ENCODE results near the gene MPZL3.
A peak's percentile ranks its signal among the peaks of the same experiment; 100 is the strongest.

The MPZL3 gene, protein sequence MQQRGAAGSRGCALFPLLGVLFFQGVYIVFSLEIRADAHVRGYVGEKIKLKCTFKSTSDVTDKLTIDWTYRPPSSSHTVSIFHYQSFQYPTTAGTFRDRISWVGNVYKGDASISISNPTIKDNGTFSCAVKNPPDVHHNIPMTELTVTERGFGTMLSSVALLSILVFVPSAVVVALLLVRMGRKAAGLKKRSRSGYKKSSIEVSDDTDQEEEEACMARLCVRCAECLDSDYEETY

DNA sequence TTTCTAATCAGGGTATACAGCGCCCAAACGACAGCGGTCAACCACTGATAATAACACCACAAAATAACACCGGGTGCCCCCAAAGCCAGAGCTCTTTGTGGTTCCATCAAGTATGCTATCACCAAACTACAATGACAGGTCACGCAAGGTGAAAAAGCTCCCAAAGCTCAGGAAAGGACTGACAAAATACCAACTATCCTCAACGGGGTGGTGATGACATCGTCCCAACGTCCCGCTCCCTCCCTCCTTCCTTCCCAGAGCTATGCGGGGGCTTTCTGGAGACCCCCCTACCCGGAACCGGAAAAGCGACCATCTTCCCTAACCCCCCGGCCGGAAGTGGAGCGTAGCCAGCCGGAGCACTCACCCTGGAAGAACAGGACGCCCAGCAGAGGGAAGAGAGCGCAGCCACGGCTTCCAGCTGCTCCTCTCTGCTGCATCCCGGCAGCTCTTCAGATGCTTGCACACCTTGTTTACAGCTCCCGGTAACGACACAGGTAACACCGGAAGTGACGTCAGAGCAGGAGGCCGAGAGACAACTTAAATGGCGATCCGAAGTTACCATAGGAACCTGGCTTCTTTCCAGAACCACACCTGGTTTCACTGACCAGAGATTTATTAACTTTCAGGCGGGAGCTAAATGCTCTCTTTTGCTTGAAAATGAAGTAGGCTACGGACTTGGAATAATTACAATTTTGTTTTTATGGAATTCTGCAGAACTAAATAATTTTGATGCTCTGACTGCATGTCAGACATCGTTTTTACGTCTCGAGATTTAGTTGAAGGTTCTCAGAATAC, at the start of gene MPZL3:
Gene MPZL3, minus strand, starts transcription at position 508 of the 795 bp plus-strand sequence. Its CDS starts 71 bp downstream, at position 437.
- TF ChIP-seq, protein P1, sequence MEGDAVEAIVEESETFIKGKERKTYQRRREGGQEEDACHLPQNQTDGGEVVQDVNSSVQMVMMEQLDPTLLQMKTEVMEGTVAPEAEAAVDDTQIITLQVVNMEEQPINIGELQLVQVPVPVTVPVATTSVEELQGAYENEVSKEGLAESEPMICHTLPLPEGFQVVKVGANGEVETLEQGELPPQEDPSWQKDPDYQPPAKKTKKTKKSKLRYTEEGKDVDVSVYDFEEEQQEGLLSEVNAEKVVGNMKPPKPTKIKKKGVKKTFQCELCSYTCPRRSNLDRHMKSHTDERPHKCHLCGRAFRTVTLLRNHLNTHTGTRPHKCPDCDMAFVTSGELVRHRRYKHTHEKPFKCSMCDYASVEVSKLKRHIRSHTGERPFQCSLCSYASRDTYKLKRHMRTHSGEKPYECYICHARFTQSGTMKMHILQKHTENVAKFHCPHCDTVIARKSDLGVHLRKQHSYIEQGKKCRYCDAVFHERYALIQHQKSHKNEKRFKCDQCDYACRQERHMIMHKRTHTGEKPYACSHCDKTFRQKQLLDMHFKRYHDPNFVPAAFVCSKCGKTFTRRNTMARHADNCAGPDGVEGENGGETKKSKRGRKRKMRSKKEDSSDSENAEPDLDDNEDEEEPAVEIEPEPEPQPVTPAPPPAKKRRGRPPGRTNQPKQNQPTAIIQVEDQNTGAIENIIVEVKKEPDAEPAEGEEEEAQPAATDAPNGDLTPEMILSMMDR (conservative IDR thresholded peaks at IDR 0.05): no peak
- no peak for TF ChIP-seq ZFX (IDR thresholded peaks at IDR 0.05)
- peak within 1 kb of the TSS; percentile 79 for H3K27ac ChIP-seq

DNA sequence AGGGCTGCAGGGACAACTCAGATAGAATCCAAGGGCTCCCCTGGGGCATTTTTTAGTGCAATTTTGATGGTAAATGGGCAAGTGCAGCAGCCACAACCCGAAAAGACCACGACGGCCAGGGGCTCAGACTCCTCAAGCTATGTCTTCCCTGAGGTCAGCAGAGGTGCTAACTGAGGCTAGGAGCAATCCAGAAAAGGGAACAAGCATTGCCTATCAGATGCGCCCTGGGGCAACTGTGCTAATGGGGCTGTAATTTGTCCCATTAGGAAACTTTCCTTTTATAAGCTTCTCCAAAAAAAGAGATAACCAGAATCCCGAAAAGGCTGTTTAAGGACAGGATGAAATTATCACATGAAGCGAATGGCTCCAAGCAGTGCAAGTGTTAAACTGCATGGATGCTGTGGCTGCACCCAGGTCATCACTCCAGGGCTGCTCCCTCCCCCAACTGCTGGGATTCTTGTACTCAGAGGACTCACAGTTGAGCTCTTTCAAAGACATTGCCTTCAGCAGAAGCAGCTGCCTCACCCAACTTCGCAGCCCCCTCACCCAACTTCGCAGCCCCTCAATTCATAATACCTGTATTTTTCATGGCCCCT, 49.5 kb upstream of the MPZL3 start:
- TF ChIP-seq ZFX (IDR thresholded peaks at IDR 0.05): no peak
- TF ChIP-seq, protein P1 (conservative IDR thresholded peaks at IDR 0.05): no peak
- no peak overlapping the region for H3K27ac ChIP-seq

DNA sequence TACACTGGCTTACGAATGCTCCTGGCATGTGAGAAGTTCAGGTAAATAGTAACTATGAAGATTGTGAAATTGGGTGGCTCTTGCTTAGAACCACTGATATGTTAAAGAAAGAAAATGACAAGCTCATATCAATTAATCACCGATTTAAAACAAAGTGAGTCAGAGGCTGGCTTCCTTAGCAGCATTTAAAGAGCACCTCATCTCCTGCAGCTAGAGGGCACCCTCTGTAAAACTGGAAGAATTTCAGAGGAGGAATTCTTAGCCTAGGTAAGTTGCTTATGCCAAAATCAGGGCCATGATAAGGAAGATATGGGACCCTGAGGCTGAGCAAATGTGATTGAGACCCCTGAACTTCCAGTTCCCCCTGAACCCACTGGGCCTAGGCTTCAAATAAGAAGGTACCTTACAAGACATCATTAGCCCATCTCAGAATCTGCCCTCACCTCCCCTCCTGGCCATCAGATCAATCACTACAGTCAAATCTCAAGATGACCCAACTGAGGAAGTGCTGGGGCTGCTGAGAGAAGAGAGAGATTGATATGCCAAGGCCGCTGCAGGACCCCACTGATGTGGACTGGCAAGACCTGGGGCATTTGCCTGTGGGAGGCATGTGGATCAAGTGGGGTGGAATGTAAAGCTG, 43.8 kb upstream of the MPZL3 start:
- TF ChIP-seq ZFX (IDR thresholded peaks at IDR 0.05): no peak
- TF ChIP-seq, protein P1 (conservative IDR thresholded peaks at IDR 0.05): peak; percentile 78
- H3K27ac ChIP-seq: no peak overlapping the region

DNA sequence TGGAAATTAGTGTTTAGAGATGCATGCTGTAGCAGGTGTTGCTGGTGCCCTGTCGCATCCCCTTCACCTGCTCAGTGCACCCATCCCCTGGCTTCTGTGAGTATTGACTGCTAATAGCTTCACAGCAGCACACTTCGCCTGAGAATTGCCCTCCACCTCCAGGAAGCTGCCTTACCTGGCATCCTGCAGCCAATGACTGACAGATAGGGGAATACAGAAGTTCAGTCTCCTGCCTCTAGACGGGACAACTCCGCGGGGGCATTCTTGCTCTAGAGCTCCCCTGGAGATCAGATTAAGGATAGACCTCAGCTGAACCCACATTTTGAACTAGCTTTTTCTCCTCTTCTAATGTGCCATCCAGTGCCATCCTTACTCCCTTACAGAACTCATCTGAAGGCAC, 43.0 kb upstream of the MPZL3 start:
- H3K27ac ChIP-seq: no peak overlapping the region
- TF ChIP-seq, protein P1 (conservative IDR thresholded peaks at IDR 0.05): no peak
- TF ChIP-seq ZFX (IDR thresholded peaks at IDR 0.05): no peak

DNA sequence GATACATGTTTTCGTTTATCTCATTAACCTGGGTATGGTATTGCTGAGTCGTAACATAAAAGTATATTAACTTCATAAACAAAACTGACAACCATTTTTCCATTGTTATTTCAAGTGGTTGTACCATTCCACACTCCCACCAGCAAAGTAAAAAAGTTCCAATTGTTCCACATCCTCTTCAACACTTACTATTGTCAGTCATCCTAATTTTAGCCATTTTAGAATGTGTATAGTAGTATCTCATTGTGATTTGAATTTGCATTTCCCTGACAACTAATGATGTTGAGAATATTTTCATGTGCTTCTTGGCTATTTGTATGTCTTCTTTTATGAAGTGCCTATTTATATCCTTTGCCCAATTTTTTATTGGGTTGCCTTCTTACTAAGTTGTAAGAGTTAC, 41.9 kb upstream of the MPZL3 start:
- no peak overlapping the region for H3K27ac ChIP-seq
- TF ChIP-seq, protein P1 (conservative IDR thresholded peaks at IDR 0.05): no peak
- no peak for TF ChIP-seq ZFX (IDR thresholded peaks at IDR 0.05)

DNA sequence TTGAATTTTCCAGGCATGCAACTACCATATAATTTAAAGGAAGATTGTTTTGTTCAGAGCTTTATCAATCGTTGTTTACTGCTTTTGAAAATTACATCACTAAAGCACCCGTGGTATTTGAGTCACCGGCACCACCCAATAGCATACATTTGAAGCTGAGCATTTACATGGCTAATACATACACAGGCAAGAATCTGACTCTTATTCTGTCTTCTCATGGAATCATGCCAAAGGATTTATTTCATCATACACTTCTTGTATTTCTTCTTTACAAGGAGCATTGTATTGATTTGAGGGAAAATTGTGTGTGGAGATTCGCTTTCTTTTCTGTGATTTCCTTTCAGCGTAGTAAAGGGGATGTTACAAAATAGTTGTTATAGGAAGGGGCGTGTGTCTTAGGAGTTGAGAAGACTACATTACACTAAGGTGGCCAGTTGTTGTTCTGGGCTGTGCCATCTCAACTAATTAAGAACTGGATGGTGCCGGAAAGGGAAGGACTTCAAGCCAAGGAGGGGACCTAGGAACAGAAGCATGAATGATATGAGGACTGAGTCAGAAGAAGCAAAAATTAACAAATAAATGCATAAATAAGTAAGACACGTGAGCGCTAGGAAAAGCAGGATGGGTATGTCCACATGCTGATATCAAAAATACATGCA, 39.4 kb upstream of the MPZL3 start:
- H3K27ac ChIP-seq: no peak overlapping the region
- TF ChIP-seq, protein P1 (conservative IDR thresholded peaks at IDR 0.05): no peak
- no peak for TF ChIP-seq ZFX (IDR thresholded peaks at IDR 0.05)
